Measurements from ENCODE around the gene S100G. TPM values are rescaled to one million over a fixed set of nuclear protein-coding genes. Genes with fewer than 3 reads are reported as not detected.

The S100G gene
- total RNA-seq, 1 experiment from 2014 or later = not detected

DNA sequence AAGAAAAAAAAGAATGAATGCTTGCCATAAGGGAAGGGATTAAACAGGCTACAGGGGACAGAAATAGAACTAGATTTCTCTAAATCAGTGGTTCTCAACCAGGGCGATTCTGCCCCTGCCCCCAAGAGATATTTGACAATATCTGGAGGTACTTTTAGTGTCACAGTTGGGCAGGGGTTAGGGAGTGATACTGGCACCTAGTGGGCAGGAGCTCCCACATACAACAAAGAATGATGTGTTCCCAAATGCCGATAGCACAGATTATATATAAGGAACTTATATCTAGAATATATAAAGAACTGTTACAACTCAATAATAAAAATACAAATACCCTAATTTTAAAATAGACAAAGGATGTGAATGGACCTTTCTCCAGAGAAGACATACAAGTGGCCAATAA is 14.7 kb downstream of the S100G start:
- Histone ChIP-seq H3K4me1 (replicated peaks; ENCODE audit: insufficient read depth) (no peaks in the 10 kb centered on the region), H2AFZ (no peak overlapping the region), H3K9me3 (ENCODE audit: insufficient read depth, low read depth) (no peaks in the 10 kb centered on the region), H3K9me2 (ENCODE audit: insufficient read depth) (no peaks in the 10 kb centered on the region), H3K4me3 (no peak overlapping the region), H3K79me2 (ENCODE audit: low read depth) (no peaks in the 10 kb centered on the region), H3K27me3 (ENCODE audit: insufficient read depth, low read depth) (no peaks in the 10 kb centered on the region), H3K36me3 (ENCODE audit: low read depth) (no peaks in the 10 kb centered on the region), H3F3A (ENCODE audit: insufficient read depth, low read depth) (no peaks in the 10 kb centered on the region), H4K20me1 (ENCODE audit: insufficient read depth) (no peaks in the 10 kb centered on the region), H3K4me2 (no peak overlapping the region), H3K27ac (no peak overlapping the region)
- TF ChIP-seq EZH2 (IDR thresholded peaks at IDR 0.05; ENCODE audit: low read depth) = no peak
- TF ChIP-seq, protein P1, sequence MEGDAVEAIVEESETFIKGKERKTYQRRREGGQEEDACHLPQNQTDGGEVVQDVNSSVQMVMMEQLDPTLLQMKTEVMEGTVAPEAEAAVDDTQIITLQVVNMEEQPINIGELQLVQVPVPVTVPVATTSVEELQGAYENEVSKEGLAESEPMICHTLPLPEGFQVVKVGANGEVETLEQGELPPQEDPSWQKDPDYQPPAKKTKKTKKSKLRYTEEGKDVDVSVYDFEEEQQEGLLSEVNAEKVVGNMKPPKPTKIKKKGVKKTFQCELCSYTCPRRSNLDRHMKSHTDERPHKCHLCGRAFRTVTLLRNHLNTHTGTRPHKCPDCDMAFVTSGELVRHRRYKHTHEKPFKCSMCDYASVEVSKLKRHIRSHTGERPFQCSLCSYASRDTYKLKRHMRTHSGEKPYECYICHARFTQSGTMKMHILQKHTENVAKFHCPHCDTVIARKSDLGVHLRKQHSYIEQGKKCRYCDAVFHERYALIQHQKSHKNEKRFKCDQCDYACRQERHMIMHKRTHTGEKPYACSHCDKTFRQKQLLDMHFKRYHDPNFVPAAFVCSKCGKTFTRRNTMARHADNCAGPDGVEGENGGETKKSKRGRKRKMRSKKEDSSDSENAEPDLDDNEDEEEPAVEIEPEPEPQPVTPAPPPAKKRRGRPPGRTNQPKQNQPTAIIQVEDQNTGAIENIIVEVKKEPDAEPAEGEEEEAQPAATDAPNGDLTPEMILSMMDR (conservative IDR thresholded peaks at IDR 0.05) = no peak
- DNase-seq = no peak
- no TSS peak for BruUV-seq (replicated peaks)
- CTCF ChIA-PET = no interaction called here
- POLR2A ChIA-PET (ENCODE audit: unreplicated experiment) = no interaction called here
- intact Hi-C loops (cut with micrococcal nuclease; ENCODE audit: unreplicated experiment) = no loop called here

DNA sequence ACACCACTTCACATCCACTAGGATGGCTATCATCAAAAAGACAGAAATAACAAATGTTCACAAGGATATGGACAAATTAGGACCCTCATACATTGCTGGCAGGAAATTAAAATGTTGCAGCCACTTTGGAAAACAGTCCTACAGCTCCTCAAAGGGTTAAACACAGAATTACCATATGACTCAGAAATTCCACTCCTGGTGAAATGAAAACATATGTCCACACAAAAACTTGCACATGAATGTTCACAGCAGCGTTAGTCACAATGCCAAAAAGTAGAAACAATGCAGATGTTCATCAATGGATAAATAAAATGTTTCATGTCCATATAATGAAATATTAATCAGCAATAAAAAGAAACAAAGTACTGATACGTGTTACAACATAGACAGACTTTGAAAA is 15.1 kb downstream of the S100G start:
- intact Hi-C loops (cut with micrococcal nuclease; ENCODE audit: unreplicated experiment) = no loop called here
- Histone ChIP-seq H3K79me2 (ENCODE audit: low read depth) (no peaks in the 10 kb centered on the region), H4K20me1 (ENCODE audit: insufficient read depth) (no peaks in the 10 kb centered on the region), H3K4me3 (no peak overlapping the region), H3K9me2 (ENCODE audit: insufficient read depth) (no peaks in the 10 kb centered on the region), H3K27ac (no peak overlapping the region), H3K27me3 (ENCODE audit: insufficient read depth, low read depth) (no peaks in the 10 kb centered on the region), H3K4me2 (no peak overlapping the region), H3K36me3 (ENCODE audit: low read depth) (no peaks in the 10 kb centered on the region), H3K9me3 (ENCODE audit: insufficient read depth, low read depth) (no peaks in the 10 kb centered on the region), H3F3A (ENCODE audit: insufficient read depth, low read depth) (no peaks in the 10 kb centered on the region), H3K4me1 (replicated peaks; ENCODE audit: insufficient read depth) (no peaks in the 10 kb centered on the region), H2AFZ (no peak overlapping the region)
- no peak for DNase-seq
- ChIA-PET POLR2A (ENCODE audit: unreplicated experiment) (no interaction called here), CTCF (no interaction called here)
- BruUV-seq (replicated peaks) = no TSS peak
- TF ChIP-seq, protein P1 (conservative IDR thresholded peaks at IDR 0.05) = no peak
- no peak for TF ChIP-seq EZH2 (IDR thresholded peaks at IDR 0.05; ENCODE audit: low read depth)

DNA sequence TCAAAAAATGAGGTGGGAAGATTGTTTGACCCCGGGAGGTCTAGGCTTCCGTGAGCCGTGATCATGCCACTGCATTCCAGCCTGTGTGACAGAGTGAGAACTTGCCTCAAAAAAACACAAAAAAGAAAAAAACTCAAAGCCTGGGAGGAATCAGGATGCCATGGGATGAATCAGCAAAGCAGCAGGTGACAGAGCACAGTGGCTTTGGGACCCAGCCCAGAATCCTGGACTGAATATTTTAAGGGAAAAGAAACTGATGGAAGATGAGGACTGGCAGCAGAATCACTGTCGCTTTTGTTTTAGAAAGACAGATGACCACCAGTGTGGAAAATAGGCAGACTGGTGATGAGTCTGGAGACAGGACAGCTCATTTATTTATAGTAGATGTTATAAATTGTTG is 16.6 kb downstream of the S100G start:
- H4K20me1 ChIP-seq (ENCODE audit: insufficient read depth) = no peaks in the 10 kb centered on the region
- no peaks in the 10 kb centered on the region for H3K9me2 ChIP-seq (ENCODE audit: insufficient read depth)
- peak in 1 of 2 experiments; percentile 20 for DNase-seq
- no peaks in the 10 kb centered on the region for H3K9me3 ChIP-seq (ENCODE audit: insufficient read depth, low read depth)
- no peak overlapping the region for H2AFZ ChIP-seq
- intact Hi-C loops (cut with micrococcal nuclease; ENCODE audit: unreplicated experiment) = loop anchor here (2.0 kb wide), 1 partner anchor 230 kb away; no protein-coding TSS in a partner anchor
- H3K4me1 ChIP-seq (replicated peaks; ENCODE audit: insufficient read depth) = no peaks in the 10 kb centered on the region
- TF ChIP-seq EZH2 (IDR thresholded peaks at IDR 0.05; ENCODE audit: low read depth) = no peak
- TF ChIP-seq, protein P1 (conservative IDR thresholded peaks at IDR 0.05) = no peak
- H3K27ac ChIP-seq = no peak overlapping the region
- POLR2A ChIA-PET (ENCODE audit: unreplicated experiment) = interaction anchor here (0.7 kb wide), 1 partner anchor 221 kb away, joined by 42 read pairs; no protein-coding TSS in a partner anchor
- H3K79me2 ChIP-seq (ENCODE audit: low read depth) = no peaks in the 10 kb centered on the region
- no peaks in the 10 kb centered on the region for H3K27me3 ChIP-seq (ENCODE audit: insufficient read depth, low read depth)
- H3K36me3 ChIP-seq (ENCODE audit: low read depth) = no peaks in the 10 kb centered on the region
- H3K4me3 ChIP-seq = no peak overlapping the region
- CTCF ChIA-PET = no interaction called here
- BruUV-seq (replicated peaks) = no TSS peak
- H3F3A ChIP-seq (ENCODE audit: insufficient read depth, low read depth) = no peaks in the 10 kb centered on the region
- no peak overlapping the region for H3K4me2 ChIP-seq

All from PC-9 (cell line).